HepG2 (cell line): ENCODE data around the gene SLC16A1. TPM values are rescaled to one million over a fixed set of nuclear protein-coding genes. Genes with fewer than 3 reads are reported as not detected.

Source experiments
- ESRRA ChIP-seq: sonication (generic); formaldehyde crosslinking; IDR thresholded peaks from 2 replicates; pipeline ENCODE4 v1.5.1; 2020; ENCODE audit warnings: mild to moderate bottlenecking, low read depth, missing genetic modification reagents
- KLF15 ChIP-seq: sonication (generic); formaldehyde crosslinking; IDR thresholded peaks from 2 replicates; pipeline ENCODE4 v1.8.1; 2023; ENCODE audit warnings: borderline replicate concordance, mild to moderate bottlenecking, inconsistent platforms, missing genetic modification reagents, mixed read lengths
- MBNL3 ChIP-seq: fragments of 250-450 bp; sonication (Bioruptor Pico); conservative IDR thresholded peaks from 2 replicates; pipeline ENCODE4 v1.8.0; 2022; ENCODE audit warnings: mild to moderate bottlenecking, inconsistent platforms
- ZBTB33 ChIP-seq: sonication (generic); formaldehyde crosslinking; IDR thresholded peaks from 2 replicates; pipeline ENCODE4 v1.4.0; 2020; ENCODE audit warnings: missing genetic modification reagents
- ZFP1 ChIP-seq: IDR thresholded peaks from 2 replicates; pipeline ENCODE4 v1.6.1; 2016
- ZNF431 ChIP-seq: sonication (generic); formaldehyde crosslinking; IDR thresholded peaks from 2 replicates; pipeline ENCODE4 v1.9.0; 2022; ENCODE audit warnings: missing genetic modification reagents, low read depth, mild to moderate bottlenecking, borderline replicate concordance
- ZNF460 ChIP-seq: sonication (generic); formaldehyde crosslinking; IDR thresholded peaks from 2 replicates; pipeline ENCODE4 v1.5.1; 2020; ENCODE audit warnings: missing genetic modification reagents, mild to moderate bottlenecking, borderline replicate concordance
- ZNF557 ChIP-seq: sonication (generic); formaldehyde crosslinking; IDR thresholded peaks from 2 replicates; pipeline ENCODE4 v1.4.0; 2020; ENCODE audit warnings: missing genetic modification reagents
- ZNF605 ChIP-seq: sonication (generic); formaldehyde crosslinking; IDR thresholded peaks from 2 replicates; pipeline ENCODE4 v1.8.0; 2022; ENCODE audit warnings: mild to moderate bottlenecking, missing genetic modification reagents
- ZNF781 ChIP-seq: sonication (generic); formaldehyde crosslinking; IDR thresholded peaks from 2 replicates; pipeline ENCODE4 v1.5.1; 2020; ENCODE audit warnings: borderline replicate concordance, mild to moderate bottlenecking, missing genetic modification reagents; ENCODE audit errors: not compliant biosample characterization
- polyA plus RNA-seq, 8 experiments: library from polyadenylated mRNA; depleted of rRNA in 3 of 8; stranded (reverse) in 7 of 8; unstranded in 1 of 8; fragments of >200 nt; fragmentation: Illumina TruSeq in 4 of 8; extraction: Trizol in 4 of 8; gene quantifications; 2 replicates each; pipeline versions ENCODE4 v1.2.1 to v1.2.3, GENCODE V29; 2011 to 2016; ENCODE audit warnings: low read depth in 4 of 8, missing spikeins in 1 of 8, mixed read lengths in 1 of 8; ENCODE audit not compliant: insufficient read depth in 1 of 8
- total RNA-seq, 5 experiments: library from RNA; depleted of rRNA; stranded (reverse); fragments of >200 nt; fragmentation: Illumina TruSeq; extraction: Trizol; gene quantifications; 2 replicates each; pipeline ENCODE4 v1.2.3, GENCODE V29; 2016; ENCODE audit warnings: low read depth in 1 of 5
- TF ChIP-seq, protein P1 (sequence below): sonication (generic); formaldehyde crosslinking; IDR thresholded peaks from 2 replicates; pipeline ENCODE4 v1.4.0; 2020; ENCODE audit warnings: missing genetic modification reagents
- TF ChIP-seq, protein P2 (sequence below): sonication (generic); formaldehyde crosslinking; IDR thresholded peaks from 2 replicates; pipeline ENCODE4 v1.5.0; 2020; ENCODE audit warnings: mild to moderate bottlenecking, missing genetic modification reagents, borderline replicate concordance
- TF ChIP-seq, protein P3 (sequence below): sonication (generic); formaldehyde crosslinking; IDR thresholded peaks from 2 replicates; pipeline ENCODE4 v1.5.0; 2020; ENCODE audit warnings: mild to moderate bottlenecking, missing genetic modification reagents

The SLC16A1 gene
- total and polyA plus RNA-seq, 2 of the 13 experiments (the other 11 are each of a cell fraction or from before 2014, with no cell fraction given): 106 to 142 TPM

- TF ChIP-seq, protein P1, sequence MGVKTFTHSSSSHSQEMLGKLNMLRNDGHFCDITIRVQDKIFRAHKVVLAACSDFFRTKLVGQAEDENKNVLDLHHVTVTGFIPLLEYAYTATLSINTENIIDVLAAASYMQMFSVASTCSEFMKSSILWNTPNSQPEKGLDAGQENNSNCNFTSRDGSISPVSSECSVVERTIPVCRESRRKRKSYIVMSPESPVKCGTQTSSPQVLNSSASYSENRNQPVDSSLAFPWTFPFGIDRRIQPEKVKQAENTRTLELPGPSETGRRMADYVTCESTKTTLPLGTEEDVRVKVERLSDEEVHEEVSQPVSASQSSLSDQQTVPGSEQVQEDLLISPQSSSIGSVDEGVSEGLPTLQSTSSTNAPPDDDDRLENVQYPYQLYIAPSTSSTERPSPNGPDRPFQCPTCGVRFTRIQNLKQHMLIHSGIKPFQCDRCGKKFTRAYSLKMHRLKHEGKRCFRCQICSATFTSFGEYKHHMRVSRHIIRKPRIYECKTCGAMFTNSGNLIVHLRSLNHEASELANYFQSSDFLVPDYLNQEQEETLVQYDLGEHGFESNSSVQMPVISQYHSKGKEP (CRISPR knock-in tag): peak; percentile 82; the same call in 1 of the 2 replicates
- TF ChIP-seq KLF15 (CRISPR knock-in tag) (peak; percentile 78), MBNL3 (CRISPR knock-in tag) (no peak), ZNF431 (peak; percentile 80), ZNF557 (CRISPR knock-in tag) (0 out of 2 replicates have a peak, but pooled peaks have one; percentile 67), ZNF460 (CRISPR knock-in tag) (no peak; the same call in 1 of the 2 replicates), ZNF781 (CRISPR knock-in tag) (peak; percentile 86), ZFP1 (CRISPR knock-in tag) (0 out of 2 replicates have a peak, but pooled peaks have one; percentile 29), ESRRA (CRISPR knock-in tag) (peak; percentile 47), ZBTB33 (CRISPR knock-in tag) (0 out of 2 replicates have a peak, but pooled peaks have one; percentile 49), ZNF605 (CRISPR knock-in tag) (peak; percentile 72; the same call in 1 of the 2 replicates)
- TF ChIP-seq, protein P2, sequence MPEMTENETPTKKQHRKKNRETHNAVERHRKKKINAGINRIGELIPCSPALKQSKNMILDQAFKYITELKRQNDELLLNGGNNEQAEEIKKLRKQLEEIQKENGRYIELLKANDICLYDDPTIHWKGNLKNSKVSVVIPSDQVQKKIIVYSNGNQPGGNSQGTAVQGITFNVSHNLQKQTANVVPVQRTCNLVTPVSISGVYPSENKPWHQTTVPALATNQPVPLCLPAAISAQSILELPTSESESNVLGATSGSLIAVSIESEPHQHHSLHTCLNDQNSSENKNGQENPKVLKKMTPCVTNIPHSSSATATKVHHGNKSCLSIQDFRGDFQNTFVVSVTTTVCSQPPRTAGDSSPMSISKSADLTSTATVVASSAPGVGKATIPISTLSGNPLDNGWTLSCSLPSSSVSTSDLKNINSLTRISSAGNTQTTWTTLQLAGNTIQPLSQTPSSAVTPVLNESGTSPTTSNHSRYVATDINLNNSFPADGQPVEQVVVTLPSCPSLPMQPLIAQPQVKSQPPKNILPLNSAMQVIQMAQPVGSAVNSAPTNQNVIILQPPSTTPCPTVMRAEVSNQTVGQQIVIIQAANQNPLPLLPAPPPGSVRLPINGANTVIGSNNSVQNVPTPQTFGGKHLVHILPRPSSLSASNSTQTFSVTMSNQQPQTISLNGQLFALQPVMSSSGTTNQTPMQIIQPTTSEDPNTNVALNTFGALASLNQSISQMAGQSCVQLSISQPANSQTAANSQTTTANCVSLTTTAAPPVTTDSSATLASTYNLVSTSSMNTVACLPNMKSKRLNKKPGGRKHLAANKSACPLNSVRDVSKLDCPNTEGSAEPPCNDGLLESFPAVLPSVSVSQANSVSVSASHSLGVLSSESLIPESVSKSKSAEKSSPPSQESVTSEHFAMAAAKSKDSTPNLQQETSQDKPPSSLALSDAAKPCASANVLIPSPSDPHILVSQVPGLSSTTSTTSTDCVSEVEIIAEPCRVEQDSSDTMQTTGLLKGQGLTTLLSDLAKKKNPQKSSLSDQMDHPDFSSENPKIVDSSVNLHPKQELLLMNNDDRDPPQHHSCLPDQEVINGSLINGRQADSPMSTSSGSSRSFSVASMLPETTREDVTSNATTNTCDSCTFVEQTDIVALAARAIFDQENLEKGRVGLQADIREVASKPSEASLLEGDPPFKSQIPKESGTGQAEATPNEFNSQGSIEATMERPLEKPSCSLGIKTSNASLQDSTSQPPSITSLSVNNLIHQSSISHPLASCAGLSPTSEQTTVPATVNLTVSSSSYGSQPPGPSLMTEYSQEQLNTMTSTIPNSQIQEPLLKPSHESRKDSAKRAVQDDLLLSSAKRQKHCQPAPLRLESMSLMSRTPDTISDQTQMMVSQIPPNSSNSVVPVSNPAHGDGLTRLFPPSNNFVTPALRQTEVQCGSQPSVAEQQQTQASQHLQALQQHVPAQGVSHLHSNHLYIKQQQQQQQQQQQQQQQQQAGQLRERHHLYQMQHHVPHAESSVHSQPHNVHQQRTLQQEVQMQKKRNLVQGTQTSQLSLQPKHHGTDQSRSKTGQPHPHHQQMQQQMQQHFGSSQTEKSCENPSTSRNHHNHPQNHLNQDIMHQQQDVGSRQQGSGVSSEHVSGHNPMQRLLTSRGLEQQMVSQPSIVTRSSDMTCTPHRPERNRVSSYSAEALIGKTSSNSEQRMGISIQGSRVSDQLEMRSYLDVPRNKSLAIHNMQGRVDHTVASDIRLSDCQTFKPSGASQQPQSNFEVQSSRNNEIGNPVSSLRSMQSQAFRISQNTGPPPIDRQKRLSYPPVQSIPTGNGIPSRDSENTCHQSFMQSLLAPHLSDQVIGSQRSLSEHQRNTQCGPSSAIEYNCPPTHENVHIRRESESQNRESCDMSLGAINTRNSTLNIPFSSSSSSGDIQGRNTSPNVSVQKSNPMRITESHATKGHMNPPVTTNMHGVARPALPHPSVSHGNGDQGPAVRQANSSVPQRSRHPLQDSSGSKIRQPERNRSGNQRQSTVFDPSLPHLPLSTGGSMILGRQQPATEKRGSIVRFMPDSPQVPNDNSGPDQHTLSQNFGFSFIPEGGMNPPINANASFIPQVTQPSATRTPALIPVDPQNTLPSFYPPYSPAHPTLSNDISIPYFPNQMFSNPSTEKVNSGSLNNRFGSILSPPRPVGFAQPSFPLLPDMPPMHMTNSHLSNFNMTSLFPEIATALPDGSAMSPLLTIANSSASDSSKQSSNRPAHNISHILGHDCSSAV (CRISPR knock-in tag): no peak
- TF ChIP-seq, protein P3, sequence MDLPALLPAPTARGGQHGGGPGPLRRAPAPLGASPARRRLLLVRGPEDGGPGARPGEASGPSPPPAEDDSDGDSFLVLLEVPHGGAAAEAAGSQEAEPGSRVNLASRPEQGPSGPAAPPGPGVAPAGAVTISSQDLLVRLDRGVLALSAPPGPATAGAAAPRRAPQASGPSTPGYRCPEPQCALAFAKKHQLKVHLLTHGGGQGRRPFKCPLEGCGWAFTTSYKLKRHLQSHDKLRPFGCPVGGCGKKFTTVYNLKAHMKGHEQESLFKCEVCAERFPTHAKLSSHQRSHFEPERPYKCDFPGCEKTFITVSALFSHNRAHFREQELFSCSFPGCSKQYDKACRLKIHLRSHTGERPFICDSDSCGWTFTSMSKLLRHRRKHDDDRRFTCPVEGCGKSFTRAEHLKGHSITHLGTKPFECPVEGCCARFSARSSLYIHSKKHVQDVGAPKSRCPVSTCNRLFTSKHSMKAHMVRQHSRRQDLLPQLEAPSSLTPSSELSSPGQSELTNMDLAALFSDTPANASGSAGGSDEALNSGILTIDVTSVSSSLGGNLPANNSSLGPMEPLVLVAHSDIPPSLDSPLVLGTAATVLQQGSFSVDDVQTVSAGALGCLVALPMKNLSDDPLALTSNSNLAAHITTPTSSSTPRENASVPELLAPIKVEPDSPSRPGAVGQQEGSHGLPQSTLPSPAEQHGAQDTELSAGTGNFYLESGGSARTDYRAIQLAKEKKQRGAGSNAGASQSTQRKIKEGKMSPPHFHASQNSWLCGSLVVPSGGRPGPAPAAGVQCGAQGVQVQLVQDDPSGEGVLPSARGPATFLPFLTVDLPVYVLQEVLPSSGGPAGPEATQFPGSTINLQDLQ (CRISPR knock-in tag): no peak
Observed at GRCh38 chr1:112955773-112956543, at the start of gene SLC16A1 (continued).
